ENCODE results near the gene TLCD3B.
"Not testable (repeated sequence)": the region's sequence is repeated elsewhere in the genome, so short reads cannot be mapped to it uniquely, and the experiment has no call there.

The TLCD3B gene

DNA sequence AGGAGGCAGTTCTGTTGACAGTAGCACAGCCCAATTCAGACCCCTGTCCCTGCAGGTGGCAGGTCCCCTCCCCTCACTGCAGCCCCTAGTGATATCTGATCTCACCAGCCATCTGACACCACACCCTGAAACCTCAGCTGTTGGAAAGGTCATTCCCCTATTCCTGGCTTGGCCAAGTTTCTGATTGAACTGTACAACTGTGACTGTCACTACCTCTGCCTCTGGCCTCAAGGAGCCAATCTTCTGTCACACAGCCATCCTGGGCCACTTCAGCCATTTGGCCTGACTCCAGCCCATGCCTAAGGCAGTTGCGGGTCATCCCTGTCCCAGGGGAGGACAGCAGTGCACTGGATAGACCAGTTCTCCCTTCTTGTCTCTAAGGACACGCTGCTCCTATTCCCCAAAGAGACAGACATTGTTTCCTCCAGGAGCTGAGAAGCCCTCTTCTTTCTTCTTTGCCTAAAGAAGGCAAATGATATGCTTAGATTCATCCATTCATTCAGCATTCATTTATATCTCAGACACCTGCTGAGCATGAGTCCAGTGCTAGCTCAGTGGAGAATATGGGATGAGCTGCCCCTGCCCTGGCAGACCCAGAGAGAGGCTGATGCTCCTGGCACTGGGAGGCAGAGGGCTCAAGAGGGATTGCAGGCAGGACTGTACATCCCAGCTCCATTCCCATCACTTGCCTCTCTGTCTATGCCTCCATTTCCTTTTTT, 29.9 kb upstream of the TLCD3B start:
- no peak for FAIRE-seq

GRCh38 chr16:30060346-30060745, 29.3 kb upstream of the TLCD3B start:
- FAIRE-seq = no peak

DNA sequence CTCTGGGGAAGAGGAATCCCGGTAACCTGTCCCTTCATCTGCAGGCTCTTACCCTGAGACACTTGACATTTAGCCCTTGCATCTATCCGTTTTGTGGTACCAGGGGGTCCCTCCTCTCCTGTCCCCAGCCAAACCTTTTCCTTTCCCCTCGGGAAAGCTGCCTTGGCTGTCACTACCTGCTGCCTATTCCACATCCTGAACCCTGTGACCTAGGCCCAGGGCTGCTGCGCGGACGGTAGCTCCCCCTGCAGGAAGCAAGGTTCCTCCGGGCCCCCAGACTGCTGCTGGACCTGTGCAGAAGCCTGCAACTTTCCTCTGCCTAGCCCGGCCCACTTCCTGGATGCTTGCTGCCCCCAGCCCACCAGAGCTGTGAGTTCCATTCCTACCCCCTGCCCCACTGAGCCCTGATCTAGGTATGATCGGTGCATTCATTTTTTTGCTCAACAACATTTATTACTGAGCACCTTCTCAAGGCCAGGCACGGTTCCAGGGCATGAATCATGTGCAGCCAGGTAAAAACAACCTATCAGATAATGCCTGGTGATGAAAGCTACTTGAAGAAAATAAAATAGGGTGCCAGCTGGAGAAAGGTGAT, 24.0 kb upstream of the TLCD3B start:
- FAIRE-seq = peak; percentile 27

DNA sequence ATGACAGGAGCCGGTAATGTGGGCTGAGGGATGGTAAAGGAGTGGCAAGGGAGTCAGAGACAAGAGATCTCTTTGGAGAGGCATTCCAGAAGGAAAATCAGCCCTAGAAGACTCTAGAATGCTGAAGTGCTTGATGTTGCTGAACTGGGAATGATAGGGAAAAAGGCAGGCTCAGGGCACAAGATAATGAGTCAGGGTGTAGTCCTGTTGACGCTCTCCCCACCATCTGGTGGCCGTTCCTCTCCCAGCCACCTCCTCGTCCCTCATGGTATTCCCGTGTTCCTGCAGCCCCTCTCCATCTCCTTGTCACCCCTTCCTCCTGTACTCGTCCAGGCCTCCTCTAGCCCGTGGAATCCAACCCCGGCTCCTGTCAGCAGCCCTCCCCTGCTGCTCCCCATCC, 23.4 kb upstream of the TLCD3B start:
- no peak for FAIRE-seq

DNA sequence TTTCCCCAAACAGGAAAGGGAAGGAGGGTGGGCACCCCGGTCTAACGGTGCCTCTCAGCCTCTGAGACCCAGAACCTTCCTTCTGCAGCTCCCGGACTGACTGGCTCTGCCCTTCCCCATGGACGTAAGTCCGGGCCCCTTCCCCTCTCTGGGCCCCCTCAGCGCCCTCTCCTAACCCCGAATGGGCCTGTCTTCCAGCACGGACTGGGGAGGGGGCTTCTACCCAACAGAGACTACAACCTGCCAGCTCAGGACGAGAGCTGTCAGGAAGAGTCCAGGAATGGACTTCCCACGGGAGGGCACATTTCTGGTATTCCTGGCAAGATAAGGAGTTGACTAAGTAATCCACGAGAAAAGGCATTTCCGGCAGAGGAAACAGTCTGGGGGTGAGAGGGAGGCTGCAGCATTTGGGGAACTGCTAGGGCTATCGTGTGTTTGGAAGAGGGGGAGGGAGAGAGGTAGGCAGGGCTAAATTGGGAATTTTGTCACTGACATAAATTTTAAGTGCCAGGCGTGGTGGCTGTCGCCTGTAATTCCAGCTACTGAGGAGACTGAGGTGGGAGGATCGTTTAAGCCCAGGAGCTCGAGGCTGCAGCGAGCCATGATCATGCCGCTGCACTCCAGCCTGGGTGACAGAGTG, 22.4 kb upstream of the TLCD3B start:
- FAIRE-seq = no peak

- no peak for FAIRE-seq
These were observed 21.8 kb upstream of the TLCD3B start for GRCh38 chr16:30052671-30053372.

DNA sequence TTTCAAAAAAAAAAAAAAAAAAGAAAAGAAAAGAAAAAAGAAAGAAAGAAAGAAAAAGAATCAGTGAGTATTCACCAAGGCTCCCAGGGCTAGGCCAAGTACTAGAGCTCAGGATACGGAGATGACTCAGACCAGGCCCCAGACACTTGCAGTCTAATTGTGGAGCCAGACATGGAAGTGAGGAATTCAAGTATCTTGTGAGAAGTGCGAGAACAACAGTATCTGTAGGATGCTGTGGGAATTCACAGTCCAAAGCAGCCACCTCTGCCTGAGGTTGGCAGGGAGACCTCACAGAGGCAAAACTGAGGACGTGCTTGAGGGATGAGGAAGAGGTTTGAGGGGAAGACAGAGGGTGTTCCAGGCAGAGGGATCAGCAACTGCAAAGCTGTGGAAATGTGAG, 20.4 kb upstream of the TLCD3B start:
- no peak for FAIRE-seq

- FAIRE-seq = no peak
These were observed 18.8 kb upstream of the TLCD3B start for GRCh38 chr16:30049871-30050270.

- no peak for FAIRE-seq
These were observed 15.5 kb upstream of the TLCD3B start for GRCh38 chr16:30046588-30046987.

GRCh38 chr16:30046178-30046577, 15.1 kb upstream of the TLCD3B start:
- no peak for FAIRE-seq

- FAIRE-seq = peak; percentile 58
These were observed 10.8 kb upstream of the TLCD3B start for GRCh38 chr16:30041841-30042240.

- not testable (repeated sequence) for FAIRE-seq
These were observed 9.6 kb upstream of the TLCD3B start for GRCh38 chr16:30040690-30041089.

DNA sequence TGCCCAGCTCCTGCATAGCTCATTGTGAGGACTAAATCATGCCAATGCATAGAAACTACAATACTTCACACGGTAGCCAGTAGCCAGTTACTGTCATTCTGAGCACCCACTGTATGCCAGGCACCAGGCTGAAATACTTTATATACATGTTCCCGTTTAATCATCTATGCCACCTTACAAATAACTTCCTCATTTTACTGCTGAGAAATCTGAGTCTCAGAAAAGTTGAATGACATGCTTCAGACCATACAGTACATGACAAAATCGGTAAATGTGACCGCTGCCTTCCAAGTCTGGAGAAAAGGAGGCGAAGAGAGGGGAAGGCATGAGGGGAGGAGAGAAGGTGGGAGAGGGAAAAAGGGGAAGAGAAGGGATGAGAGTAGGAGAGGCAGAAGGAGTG, 9.2 kb upstream of the TLCD3B start:
- FAIRE-seq = no peak

GRCh38 chr16:30033270-30033669, 2.2 kb upstream of the TLCD3B start:
- FAIRE-seq = no peak

GRCh38 chr16:30032083-30032819, 1.2 kb upstream of the TLCD3B start:
- no peak for FAIRE-seq

- no peak for FAIRE-seq
These were observed 427 bp upstream of the TLCD3B start for GRCh38 chr16:30031477-30031918.

- no peak for FAIRE-seq
These were observed 923 bp downstream of the TLCD3B start for GRCh38 chr16:30030011-30030685.

- FAIRE-seq = no peak
These were observed 2.5 kb downstream of the TLCD3B start for GRCh38 chr16:30028438-30029076.

- FAIRE-seq = no peak
These were observed 3.3 kb downstream of the TLCD3B start for GRCh38 chr16:30027588-30028437.

- no peak for FAIRE-seq
These were observed 4.6 kb downstream of the TLCD3B start for GRCh38 chr16:30026449-30026848.

DNA sequence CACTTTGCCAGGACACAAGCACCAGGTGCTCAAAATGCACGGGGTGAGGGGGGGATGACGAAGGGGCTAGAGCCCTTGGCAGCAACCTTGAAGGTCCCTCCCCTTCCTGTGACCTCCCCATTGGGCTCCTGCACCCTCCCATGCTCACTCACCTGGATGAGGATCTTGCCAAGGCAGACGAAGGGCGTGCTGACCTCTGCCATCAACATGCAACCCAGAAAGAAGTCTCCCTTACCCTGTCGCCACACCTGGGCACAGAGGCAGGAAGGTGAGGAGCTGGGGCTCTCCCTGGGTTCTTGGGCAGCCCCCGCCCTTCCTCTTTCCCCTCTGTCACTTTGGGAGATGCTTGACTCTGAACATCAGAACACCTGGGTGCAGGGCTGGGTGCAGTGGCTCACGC, 5.5 kb downstream of the TLCD3B start:
- no peak for FAIRE-seq
